Activated naive CD8-positive, alpha-beta T cell treated with anti-CD3 and anti-CD28 coated beads, Interleukin-2, amount 50 U/mL, for 24 hours (primary cell): ENCODE measurements around the gene ACTA1.

ENCODE experiments used
- ATAC-seq: fragments of 150-1000 bp; cut with Tn5 transposase; one replicate; pipeline ENCODE4 v1.10.0; 2021
- DNase-seq: peaks from one replicate; pipeline ENCODE4 v3.0.0; 2021
- H3K27ac Mint-ChIP-seq: one replicate; pipeline ENCODE4 v1.8.0; 2021; ENCODE audit warnings: mild to moderate bottlenecking, mixed read lengths
- H3K27me3 Mint-ChIP-seq: one replicate; pipeline ENCODE4 v1.8.0; 2021; ENCODE audit warnings: mixed read lengths
- H3K36me3 Mint-ChIP-seq: one replicate; pipeline ENCODE4 v1.8.0; 2021; ENCODE audit warnings: low read depth, mixed read lengths
- H3K4me1 Mint-ChIP-seq: one replicate; pipeline ENCODE4 v1.8.0; 2021; ENCODE audit warnings: mixed read lengths
- H3K4me3 Mint-ChIP-seq: one replicate; pipeline ENCODE4 v1.8.0; 2021; ENCODE audit warnings: mild to moderate bottlenecking, moderate library complexity, mixed read lengths
- H3K9me3 Mint-ChIP-seq: one replicate; pipeline ENCODE4 v1.8.0; 2021; ENCODE audit warnings: mixed read lengths

The ACTA1 gene

GRCh38 chr1:229383961-229384360, 49.9 kb downstream of the ACTA1 start:
- no peaks in the 10 kb centered on the region for H3K9me3 Mint-ChIP-seq
- no peak overlapping the region for H3K27ac Mint-ChIP-seq
- no peaks in the 10 kb centered on the region for H3K4me1 Mint-ChIP-seq
- H3K36me3 Mint-ChIP-seq, result no peaks in the 10 kb centered on the region
- DNase-seq (no peak), ATAC-seq (no peak)
- H3K4me3 Mint-ChIP-seq, result no peak overlapping the region
- H3K27me3 Mint-ChIP-seq, result peaks cover 10% of the 10 kb centered on the region

- no peak overlapping the region for H3K4me3 Mint-ChIP-seq
- no peak for DNase-seq
- no peaks in the 10 kb centered on the region for H3K4me1 Mint-ChIP-seq
Measured at GRCh38 chr1:229383188-229383587, 50.7 kb downstream of the ACTA1 start.

More at GRCh38 chr1:229383188-229383587, 50.7 kb downstream of the ACTA1 start:
- Mint-ChIP-seq H3K9me3 (no peaks in the 10 kb centered on the region), H3K27ac (no peak overlapping the region), H3K36me3 (no peaks in the 10 kb centered on the region), H3K27me3 (peaks cover 10% of the 10 kb centered on the region)
- ATAC-seq, result no peak
